PC-9 (cell line): Measurements from ENCODE around the gene UTP15. TPM values are rescaled to one million over a fixed set of nuclear protein-coding genes. Genes with fewer than 3 reads are reported as not detected.

ENCODE experiments used
- BruUV-seq: library from RNA; stranded (reverse); fragments of 400-500 nt; replicated peaks from 2 replicates; lab custom pipeline; 2021; lab: Mats Ljungman, UMichigan
- CTCF ChIA-PET: fragments of 300-600 bp; sonication (Branson Sonifier 250); formaldehyde crosslinking; loops from one replicate; lab custom pipeline; 2022; ENCODE audit warnings: antibody characterized with exemption; lab: Charles Lee
- POLR2A ChIA-PET: fragments of 300-600 bp; sonication (Branson Sonifier 250); formaldehyde crosslinking; loops from one replicate; lab custom pipeline; 2022; ENCODE audit warnings: antibody characterized with exemption; ENCODE audit not compliant: unreplicated experiment; lab: Charles Lee
- DNase-seq, 2 experiments: peaks; one replicate each; pipeline versions ENCODE4 v3.0.0 to v3.0.0-alpha.2; 2015 to 2022; ENCODE audit warnings: mixed read lengths in 1 of 2
- H2AFZ ChIP-seq: fragments of 200-600 bp; sonication (generic); 2 replicates; pipeline ENCODE4 v1.8.1; 2017; ENCODE audit warnings: antibody characterized with exemption
- H3F3A ChIP-seq: fragments of 200-600 bp; sonication (generic); 2 replicates; pipeline ENCODE4 v1.8.1; 2017; ENCODE audit warnings: antibody characterized with exemption, mild to moderate bottlenecking, low read depth; ENCODE audit not compliant: insufficient read depth
- H3K27ac ChIP-seq: fragments of 200-600 bp; sonication (generic); 2 replicates; pipeline ENCODE4 v1.6.1; 2016; ENCODE audit warnings: mixed run types
- H3K27me3 ChIP-seq: fragments of 200-600 bp; sonication (generic); 2 replicates; pipeline ENCODE4 v1.6.1; 2016; ENCODE audit warnings: low read depth, mixed run types; ENCODE audit not compliant: insufficient read depth
- H3K36me3 ChIP-seq: fragments of 200-600 bp; sonication (generic); 2 replicates; pipeline ENCODE4 v1.6.1; 2016; ENCODE audit warnings: low read depth, mixed run types
- H3K4me1 ChIP-seq: fragments of 200-600 bp; sonication (generic); replicated peaks from 2 replicates; pipeline ENCODE4 v1.6.1; 2016; ENCODE audit warnings: mixed run types; ENCODE audit not compliant: insufficient read depth
- H3K4me2 ChIP-seq: fragments of 200-600 bp; sonication (generic); 2 replicates; pipeline ENCODE4 v1.6.1; 2017; ENCODE audit warnings: mixed run types
- H3K4me3 ChIP-seq: fragments of 200-600 bp; sonication (generic); 2 replicates; pipeline ENCODE4 v1.6.1; 2016; ENCODE audit warnings: mixed run types
- H3K79me2 ChIP-seq: fragments of 200-600 bp; sonication (generic); 2 replicates; pipeline ENCODE4 v1.6.1; 2017; ENCODE audit warnings: low read depth, mixed run types
- H3K9me2 ChIP-seq: fragments of 200-600 bp; sonication (generic); 2 replicates; pipeline ENCODE4 v1.8.1; 2017; ENCODE audit warnings: mild to moderate bottlenecking; ENCODE audit not compliant: insufficient read depth
- H3K9me3 ChIP-seq: fragments of 200-600 bp; sonication (generic); 2 replicates; pipeline ENCODE4 v1.8.1; 2016; ENCODE audit warnings: low read depth; ENCODE audit not compliant: insufficient read depth
- H4K20me1 ChIP-seq: fragments of 200-600 bp; sonication (generic); 2 replicates; pipeline ENCODE4 v1.8.1; 2017; ENCODE audit not compliant: insufficient read depth
- CTCF ChIP-seq: fragments of 200-600 bp; sonication (generic); conservative IDR thresholded peaks from 2 replicates; pipeline ENCODE4 v1.6.1; 2017; ENCODE audit warnings: mixed run types, antibody characterized with exemption, mild to moderate bottlenecking, moderate library complexity
- EZH2 ChIP-seq: fragments of 200-600 bp; sonication (generic); IDR thresholded peaks from 2 replicates; pipeline ENCODE4 v1.8.0; 2017; ENCODE audit warnings: antibody characterized with exemption, low read depth
- intact Hi-C: fragments of 100-400 bp; cut with micrococcal nuclease; formaldehyde crosslinking; loops from one replicate; pipeline ENCODE4 v1.10.0; 2022; ENCODE audit not compliant: unreplicated experiment
- total RNA-seq: library from RNA; stranded (reverse); gene quantifications from 2 replicates; pipeline ENCODE4 v1.2.3, GENCODE V29; 2021

Gene UTP15
- total RNA-seq, 1 experiment from 2014 or later = 19.4 TPM

DNA sequence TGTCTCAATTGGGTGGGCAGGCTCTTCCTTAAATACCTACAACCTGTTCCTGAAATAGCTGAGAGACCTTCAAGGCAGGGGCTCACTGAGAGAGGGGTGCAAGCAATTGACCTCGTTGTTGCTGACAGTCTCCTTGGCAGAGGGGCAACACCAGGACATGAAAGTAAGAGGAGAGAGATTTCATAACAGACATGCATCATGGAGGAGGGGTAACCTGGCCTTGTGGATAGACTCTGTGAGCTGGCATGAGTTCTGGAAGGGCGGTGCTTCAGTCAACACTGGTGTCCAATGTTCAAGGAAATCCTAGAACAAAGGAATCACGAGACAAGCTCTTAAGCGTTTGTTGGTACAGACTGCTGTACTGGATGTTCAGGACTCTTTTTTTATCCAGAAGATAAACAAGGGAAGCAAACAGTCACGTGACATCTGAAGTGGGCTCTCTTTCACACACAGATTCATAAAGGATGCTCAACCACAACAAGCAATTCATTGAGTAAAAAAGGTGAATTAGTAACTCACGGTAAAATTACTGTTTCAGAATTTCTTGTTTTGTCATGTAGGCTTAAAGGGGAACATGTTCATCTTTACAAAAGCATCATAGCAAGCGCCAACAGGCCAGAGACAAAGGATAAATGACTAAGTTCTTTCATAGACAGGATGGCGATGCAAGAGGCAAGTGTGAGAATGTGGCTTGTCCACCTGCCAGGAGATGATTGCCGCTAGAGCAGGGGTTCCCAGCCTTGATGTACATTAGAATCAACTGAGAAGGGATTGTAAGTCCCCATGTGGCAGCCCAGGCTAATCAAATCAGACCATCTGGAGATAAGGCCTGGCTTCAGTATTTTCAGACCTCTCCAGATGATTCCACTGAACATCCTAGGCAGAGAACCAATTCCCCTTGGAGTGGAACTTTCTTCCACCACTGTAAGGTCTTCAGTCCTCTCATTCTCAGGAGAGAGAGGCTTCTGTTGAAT lies 20.8 kb upstream of the UTP15 start:
- Histone ChIP-seq H3K4me3 (no peak overlapping the region), H2AFZ (no peak overlapping the region), H3K79me2 (no peaks in the 10 kb centered on the region), H3F3A (peaks cover 26% of the 10 kb centered on the region), H3K4me1 (peaks cover 31% of the 10 kb centered on the region), H3K9me3 (no peaks in the 10 kb centered on the region; the same call in 1 of the 2 replicates), H3K27ac (no peak overlapping the region), H4K20me1 (no peaks in the 10 kb centered on the region), H3K27me3 (no peaks in the 10 kb centered on the region), H3K4me2 (no peak overlapping the region), H3K36me3 (no peaks in the 10 kb centered on the region), H3K9me2 (no peaks in the 10 kb centered on the region)
- intact Hi-C loops = loop anchor here (5.0 to 10.0 kb wide), 2 partner anchors 92 to 590 kb away; partner anchors contain the start of gene FCHO2
- TF ChIP-seq EZH2 (no peak), CTCF (no peak)
- DNase-seq = no peak
- no TSS peak for BruUV-seq
- ChIA-PET POLR2A (no interaction called here), CTCF (no interaction called here)

GRCh38 chr5:73545403-73545779 lies 20.2 kb upstream of the UTP15 start:
- Histone ChIP-seq H3K79me2 (no peaks in the 10 kb centered on the region), H4K20me1 (no peaks in the 10 kb centered on the region), H3K9me3 (no peaks in the 10 kb centered on the region; the same call in 1 of the 2 replicates), H2AFZ (no peak overlapping the region), H3K27me3 (no peaks in the 10 kb centered on the region), H3K36me3 (no peaks in the 10 kb centered on the region), H3K4me1 (peaks cover 24% of the 10 kb centered on the region), H3K4me3 (no peak overlapping the region), H3K9me2 (no peaks in the 10 kb centered on the region), H3K4me2 (no peak overlapping the region), H3F3A (peaks cover 20% of the 10 kb centered on the region), H3K27ac (no peak overlapping the region)
- BruUV-seq = no TSS peak
- ChIA-PET CTCF (no interaction called here), POLR2A (no interaction called here)
- no peak for DNase-seq
- intact Hi-C loops = loop anchor here (10.0 kb wide), 1 partner anchor 591 kb away; the partner anchor contains the start of gene FCHO2
- TF ChIP-seq EZH2 (no peak), CTCF (no peak)

- intact Hi-C loops = no loop called here
- Histone ChIP-seq H3K4me3 (no peak overlapping the region), H4K20me1 (no peaks in the 10 kb centered on the region), H3K36me3 (no peaks in the 10 kb centered on the region), H2AFZ (no peak overlapping the region), H3K79me2 (no peaks in the 10 kb centered on the region), H3K4me1 (no peaks in the 10 kb centered on the region), H3K9me2 (no peaks in the 10 kb centered on the region), H3K4me2 (no peak overlapping the region), H3K9me3 (no peaks in the 10 kb centered on the region), H3K27me3 (no peaks in the 10 kb centered on the region), H3K27ac (no peak overlapping the region), H3F3A (no peaks in the 10 kb centered on the region; the same call in 1 of the 2 replicates)
- no peak for DNase-seq
- TF ChIP-seq CTCF = no peak
- no peak for TF ChIP-seq EZH2
- CTCF ChIA-PET = no interaction called here
- POLR2A ChIA-PET = no interaction called here
- BruUV-seq = no TSS peak
Measured at GRCh38 chr5:73550016-73550415, 15.5 kb upstream of the UTP15 start.
